RWPE1 (cell line): ENCODE data around the gene STARD5.

Experiments
- CTCF ChIA-PET: fragments of 350-600 bp; sonication (Branson Sonifier 250); formaldehyde crosslinking; extraction: SDS; loops from one replicate; lab custom pipeline; 2021; lab: Yijun Ruan, JAX
- POLR2A ChIA-PET: fragments of 400-600 bp; formaldehyde crosslinking; extraction: SDS; loops from one replicate; lab custom pipeline; 2020; ENCODE audit warnings: antibody characterized with exemption; ENCODE audit not compliant: low non-redundant PET; lab: Yijun Ruan, JAX
- DNase-seq: peaks from one replicate; pipeline ENCODE4 v3.0.0; 2012; ENCODE audit warnings: low spot score
- H3K27ac ChIP-seq: fragments of 450-650 bp; 2 replicates; pipeline ENCODE4 v1.5.1; 2017
- CTCF ChIP-seq: fragments of 450-650 bp; conservative IDR thresholded peaks from 2 replicates; pipeline ENCODE4 v1.5.1; 2017; ENCODE audit warnings: low read depth, mild to moderate bottlenecking

Gene STARD5

GRCh38 chr15:81259760-81260298 is 64.1 kb downstream of the STARD5 start:
- ChIA-PET CTCF (interaction anchor here (0.6 kb wide), 2 partner anchors 173 to 1504 kb away, joined by 4 to 5 read pairs; no protein-coding TSS in a partner anchor), POLR2A (no interaction called here)
- DNase-seq: no peak

More at GRCh38 chr15:81259760-81260298, 64.1 kb downstream of the STARD5 start:
- TF ChIP-seq CTCF: no peak
- no peak overlapping the region for H3K27ac ChIP-seq
